ENCODE measurements around the gene SPIN1.

DNA sequence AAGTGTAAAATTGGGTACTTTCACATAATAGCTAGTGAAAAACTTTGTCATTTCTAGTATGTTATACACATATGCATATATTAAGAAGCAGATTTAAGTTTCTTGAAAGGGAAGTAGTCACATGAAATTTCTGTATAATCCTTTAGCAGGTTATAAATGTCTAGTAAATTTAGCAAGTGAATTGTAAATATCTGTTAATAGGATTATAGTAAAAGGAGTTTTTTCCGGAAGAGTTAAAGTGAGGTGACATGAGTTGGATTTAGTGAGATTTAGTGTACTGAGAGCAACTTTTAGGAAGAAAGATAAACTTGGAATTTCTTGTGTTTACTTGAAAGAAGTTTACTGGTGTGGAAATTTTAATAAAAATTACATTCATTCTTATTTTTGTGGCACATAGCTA, 38.4 kb downstream of the SPIN1 start:
- no peak for TF ChIP-seq POLR2AphosphoS5 (IDR thresholded peaks at IDR 0.05; ENCODE audit: low read depth, low read length)
- TF ChIP-seq POLR2A (IDR thresholded peaks at IDR 0.05; ENCODE audit: low read depth, low read length), result no peak
- no peak for TF ChIP-seq TAF1 (IDR thresholded peaks at IDR 0.05; ENCODE audit: borderline replicate concordance, low read depth, low read length)
